A673 (cell line): ENCODE data around the gene MAP2. TPM values are rescaled to one million over a fixed set of nuclear protein-coding genes. Genes with fewer than 3 reads are reported as not detected.
A peak's percentile ranks its signal among the peaks of the same experiment; 100 is the strongest.

Source experiments
- BruUV-seq: library from RNA; stranded (reverse); fragments of 400-500 nt; replicated peaks from 2 replicates; lab custom pipeline; 2021; lab: Mats Ljungman, UMichigan
- CTCF ChIA-PET: fragments of 300-600 bp; sonication (Branson Sonifier 250); formaldehyde crosslinking; loops from one replicate; lab custom pipeline; 2022; ENCODE audit warnings: antibody characterized with exemption; lab: Charles Lee
- POLR2A ChIA-PET: fragments of 300-600 bp; sonication (Branson Sonifier 250); formaldehyde crosslinking; loops from one replicate; lab custom pipeline; 2022; ENCODE audit warnings: antibody characterized with exemption; ENCODE audit not compliant: low non-redundant PET; lab: Charles Lee
- DNase-seq: peaks from one replicate; pipeline ENCODE4 v3.0.0-alpha.2; 2015; ENCODE audit warnings: low spot score
- H3K27ac ChIP-seq: fragments of 200-600 bp; sonication (generic); 2 replicates; pipeline ENCODE4 v1.5.1; 2016; ENCODE audit warnings: mixed run types, low read depth, mild to moderate bottlenecking, mixed read lengths, antibody characterized with exemption, low read length; ENCODE audit not compliant: poor library complexity, severe bottlenecking
- H3K27me3 ChIP-seq: fragments of 200-600 bp; sonication (generic); replicated peaks from 2 replicates; pipeline ENCODE4 v1.6.1; 2017; ENCODE audit warnings: mixed run types, low read depth, mild to moderate bottlenecking, mixed read lengths, antibody characterized with exemption, low read length; ENCODE audit not compliant: insufficient read depth, poor library complexity
- H3K36me3 ChIP-seq: fragments of 200-600 bp; sonication (generic); 2 replicates; pipeline ENCODE4 v1.6.1; 2016; ENCODE audit warnings: mixed run types, mild to moderate bottlenecking, mixed read lengths, antibody characterized with exemption, low read length; ENCODE audit not compliant: insufficient read depth, poor library complexity, severe bottlenecking
- H3K4me1 ChIP-seq: fragments of 200-600 bp; sonication (generic); 2 replicates; pipeline ENCODE4 v1.6.1; 2017; ENCODE audit warnings: mixed run types, mild to moderate bottlenecking, mixed read lengths, antibody characterized with exemption, low read length; ENCODE audit not compliant: insufficient read depth, poor library complexity, severe bottlenecking
- H3K4me3 ChIP-seq: fragments of 200-600 bp; sonication (generic); 2 replicates; pipeline ENCODE4 v1.5.1; 2016; ENCODE audit warnings: low read depth, mixed run types, mild to moderate bottlenecking, mixed read lengths, low read length; ENCODE audit not compliant: poor library complexity, severe bottlenecking
- H3K9me3 ChIP-seq: fragments of 200-600 bp; sonication (generic); 2 replicates; pipeline ENCODE4 v1.6.1; 2016; ENCODE audit warnings: mixed run types, low read depth, mild to moderate bottlenecking, mixed read lengths, antibody characterized with exemption, low read length; ENCODE audit not compliant: poor library complexity, severe bottlenecking
- EZH2 ChIP-seq: fragments of 200-600 bp; sonication (generic); IDR thresholded peaks from 2 replicates; pipeline ENCODE4 v1.6.1; 2017; ENCODE audit warnings: borderline replicate concordance, low read depth, mild to moderate bottlenecking, mixed read lengths, antibody characterized with exemption, low read length; ENCODE audit not compliant: poor library complexity, severe bottlenecking
- intact Hi-C: fragments of 100-400 bp; cut with micrococcal nuclease; formaldehyde crosslinking; loops from one replicate; pipeline ENCODE4 v1.10.0; 2022; ENCODE audit not compliant: unreplicated experiment
- total RNA-seq: library from RNA; stranded (reverse); gene quantifications from 2 replicates; pipeline ENCODE4 v1.2.3, GENCODE V29; 2021
- TF ChIP-seq, protein P1 (sequence below): fragments of 300-800, 200-600 bp; sonication (generic); conservative IDR thresholded peaks from 2 replicates; pipeline ENCODE4 v1.5.1; 2017; ENCODE audit warnings: low read depth, mild to moderate bottlenecking, antibody characterized with exemption, low read length, moderate library complexity, mixed read lengths

Gene MAP2
- total RNA-seq, 1 experiment from 2014 or later, result 1.7 TPM

DNA sequence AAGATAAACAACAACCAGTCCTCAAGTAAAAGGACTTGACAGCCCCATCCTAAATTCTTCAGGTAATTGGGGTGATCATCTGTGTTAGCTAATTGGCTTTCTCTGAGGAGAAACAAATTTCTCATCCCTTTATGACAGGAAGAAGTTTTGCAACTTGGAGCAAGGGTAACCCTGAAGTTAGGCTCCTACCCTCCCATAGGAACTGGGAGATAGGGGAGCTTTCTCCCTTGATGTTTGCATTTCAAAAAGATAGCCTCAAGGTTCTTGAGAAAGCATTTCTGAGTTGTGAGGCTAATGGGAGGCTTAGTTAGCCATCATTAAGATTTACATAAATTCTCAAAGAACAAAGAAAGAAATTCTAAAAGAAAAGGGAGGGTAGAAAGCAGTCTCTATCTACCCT is 95.4 kb downstream of the MAP2 start:
- Histone ChIP-seq H3K36me3 (no peaks in the 10 kb centered on the region), H3K27me3 (no peaks in the 10 kb centered on the region), H3K9me3 (no peaks in the 10 kb centered on the region), H3K27ac (no peak overlapping the region), H3K4me3 (no peak overlapping the region), H3K4me1 (peaks cover 27% of the 10 kb centered on the region)
- BruUV-seq, result no TSS peak
- TF ChIP-seq, protein P1, sequence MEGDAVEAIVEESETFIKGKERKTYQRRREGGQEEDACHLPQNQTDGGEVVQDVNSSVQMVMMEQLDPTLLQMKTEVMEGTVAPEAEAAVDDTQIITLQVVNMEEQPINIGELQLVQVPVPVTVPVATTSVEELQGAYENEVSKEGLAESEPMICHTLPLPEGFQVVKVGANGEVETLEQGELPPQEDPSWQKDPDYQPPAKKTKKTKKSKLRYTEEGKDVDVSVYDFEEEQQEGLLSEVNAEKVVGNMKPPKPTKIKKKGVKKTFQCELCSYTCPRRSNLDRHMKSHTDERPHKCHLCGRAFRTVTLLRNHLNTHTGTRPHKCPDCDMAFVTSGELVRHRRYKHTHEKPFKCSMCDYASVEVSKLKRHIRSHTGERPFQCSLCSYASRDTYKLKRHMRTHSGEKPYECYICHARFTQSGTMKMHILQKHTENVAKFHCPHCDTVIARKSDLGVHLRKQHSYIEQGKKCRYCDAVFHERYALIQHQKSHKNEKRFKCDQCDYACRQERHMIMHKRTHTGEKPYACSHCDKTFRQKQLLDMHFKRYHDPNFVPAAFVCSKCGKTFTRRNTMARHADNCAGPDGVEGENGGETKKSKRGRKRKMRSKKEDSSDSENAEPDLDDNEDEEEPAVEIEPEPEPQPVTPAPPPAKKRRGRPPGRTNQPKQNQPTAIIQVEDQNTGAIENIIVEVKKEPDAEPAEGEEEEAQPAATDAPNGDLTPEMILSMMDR, result no peak
- TF ChIP-seq EZH2, result no peak
- intact Hi-C loops, result no loop called here
- ChIA-PET POLR2A (no interaction called here), CTCF (no interaction called here)
- no peak for DNase-seq

DNA sequence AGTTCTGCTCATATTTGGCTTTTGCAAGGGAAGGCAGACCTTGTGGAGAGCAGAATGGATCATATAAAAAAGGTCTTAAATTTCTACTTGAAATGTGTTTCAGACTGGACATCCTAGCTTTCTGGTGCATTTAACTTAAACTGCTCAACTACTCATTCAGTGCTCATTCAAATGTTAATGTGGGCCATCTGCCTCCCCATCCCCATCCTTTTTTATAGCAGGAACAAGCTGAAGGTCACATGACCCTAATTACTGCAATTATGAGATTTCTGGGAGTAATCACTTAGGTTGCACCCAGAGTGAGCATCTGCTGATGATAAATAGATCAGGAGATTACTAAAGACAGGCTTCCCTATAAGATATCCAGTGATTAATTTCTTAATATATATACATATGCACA is 96.1 kb downstream of the MAP2 start:
- H3K9me3 ChIP-seq, result no peaks in the 10 kb centered on the region
- TF ChIP-seq, protein P1, result no peak
- TF ChIP-seq EZH2, result no peak
- no TSS peak for BruUV-seq
- no peaks in the 10 kb centered on the region for H3K27me3 ChIP-seq
- H3K36me3 ChIP-seq, result no peaks in the 10 kb centered on the region
- intact Hi-C loops, result no loop called here
- DNase-seq, result peak; percentile 25
- ChIA-PET CTCF (no interaction called here), POLR2A (no interaction called here)
- no peak overlapping the region for H3K4me3 ChIP-seq
- peaks cover 33% of the 10 kb centered on the region for H3K4me1 ChIP-seq
- H3K27ac ChIP-seq, result no peak overlapping the region

DNA sequence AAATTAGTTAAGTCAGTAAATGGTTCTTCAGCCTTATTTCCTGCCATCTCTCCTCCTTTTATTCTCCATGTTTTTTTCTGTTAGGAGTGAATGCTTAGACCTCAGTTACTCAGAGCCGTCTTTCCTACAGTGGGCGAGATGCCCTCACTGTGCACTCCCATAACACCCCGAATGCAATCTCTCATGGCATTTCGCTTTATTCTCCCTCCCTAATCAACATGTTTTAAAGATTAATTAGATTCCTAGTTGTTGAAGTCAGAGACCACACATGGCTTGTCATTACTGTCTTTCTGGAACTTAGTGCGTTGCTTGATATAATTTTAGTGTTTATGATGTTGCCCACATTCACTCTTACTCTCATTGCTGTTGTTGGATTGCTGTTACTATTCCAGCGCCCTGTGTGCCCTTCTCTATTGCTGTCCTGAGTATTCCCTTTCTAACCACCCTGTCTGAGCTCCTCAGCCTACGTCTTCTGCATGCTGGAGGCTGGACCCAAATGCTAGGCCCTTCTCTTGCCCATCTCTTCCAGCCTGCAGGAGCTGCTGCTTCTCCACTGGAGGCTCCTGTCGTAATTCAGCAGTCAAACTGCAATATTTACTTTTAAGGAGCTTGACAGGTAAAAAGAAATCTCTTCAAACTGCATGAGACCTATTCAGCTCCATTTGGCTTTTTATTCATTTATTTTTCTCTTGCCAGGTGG is 99.3 kb downstream of the MAP2 start:
- DNase-seq, result no peak
- no peaks in the 10 kb centered on the region for H3K27me3 ChIP-seq
- ChIA-PET POLR2A (interaction anchor here (0.6 to 1.0 kb wide), 3 partner anchors 9 to 193 kb away, joined by 3 to 4 read pairs (median 3); no protein-coding TSS in a partner anchor), CTCF (no interaction called here)
- H3K4me3 ChIP-seq, result no peak overlapping the region
- H3K36me3 ChIP-seq, result no peaks in the 10 kb centered on the region
- H3K4me1 ChIP-seq, result peaks cover 54% of the 10 kb centered on the region
- intact Hi-C loops, result no loop called here
- BruUV-seq, result no TSS peak
- H3K27ac ChIP-seq, result no peak overlapping the region
- TF ChIP-seq, protein P1, result no peak
- TF ChIP-seq EZH2, result no peak
- H3K9me3 ChIP-seq, result no peaks in the 10 kb centered on the region
